Measurements from ENCODE around the gene ZFYVE26.
"Not testable (repeated sequence)": the region's sequence is repeated elsewhere in the genome, so short reads cannot be mapped to it uniquely, and the experiment has no call there.

Gene ZFYVE26

GRCh38 chr14:67820428-67820971 lies 4.1 kb upstream of the ZFYVE26 start:
- peak overlapping the region; percentile 95 for H3K4me3 ChIP-seq (ENCODE audit: low read depth, low read length)
- DNase-seq (ENCODE audit: low read depth) = peak; percentile 47
- TF ChIP-seq MAX (IDR thresholded peaks at IDR 0.05; ENCODE audit: low read depth, low read length) = peak; percentile 77
- peak; percentile 54; the same call in 1 of the 2 replicates for TF ChIP-seq MYC (IDR thresholded peaks at IDR 0.05; ENCODE audit: low read depth, low read length)
- no peak for TF ChIP-seq CTCF (IDR thresholded peaks at IDR 0.05; ENCODE audit: low read depth, low read length)

- peak within 1 kb of the TSS; percentile 95 for H3K4me3 ChIP-seq (ENCODE audit: low read depth, low read length)
- TF ChIP-seq MYC (IDR thresholded peaks at IDR 0.05; ENCODE audit: low read depth, low read length) = peak; percentile 34
- no peak for TF ChIP-seq CTCF (IDR thresholded peaks at IDR 0.05; ENCODE audit: low read depth, low read length)
- peak; percentile 46 for TF ChIP-seq POLR2A (IDR thresholded peaks at IDR 0.05; ENCODE audit: extremely low read depth, insufficient read length)
- peak; percentile 46 for TF ChIP-seq MAX (IDR thresholded peaks at IDR 0.05; ENCODE audit: low read depth, low read length)
- DNase-seq (ENCODE audit: low read depth) = peak; percentile 85
These were observed 3.4 kb upstream of the ZFYVE26 start, which contains the start of gene RAD51B for GRCh38 chr14:67819563-67820421. TSS of gene RAD51B (plus strand) at chr14:67819779.

GRCh38 chr14:67818476-67818875 lies 2.1 kb upstream of the ZFYVE26 start:
- DNase-seq (ENCODE audit: low read depth) = not testable (repeated sequence)

GRCh38 chr14:67817750-67818438 lies 1.5 kb upstream of the ZFYVE26 start:
- TF ChIP-seq POLR2A (IDR thresholded peaks at IDR 0.05; ENCODE audit: extremely low read depth, insufficient read length) (no peak), MAX (IDR thresholded peaks at IDR 0.05; ENCODE audit: low read depth, low read length) (no peak), MYC (IDR thresholded peaks at IDR 0.05; ENCODE audit: low read depth, low read length) (no peak), CTCF (IDR thresholded peaks at IDR 0.05; ENCODE audit: low read depth, low read length) (no peak)
- DNase-seq (ENCODE audit: low read depth) = peak; percentile 11
- no peak overlapping the region for H3K4me3 ChIP-seq (ENCODE audit: low read depth, low read length)

More at GRCh38 chr14:67818476-67818875, 2.1 kb upstream of the ZFYVE26 start:
- H3K4me3 ChIP-seq (ENCODE audit: low read depth, low read length) = not testable (repeated sequence)

- H3K4me3 ChIP-seq (ENCODE audit: low read depth, low read length) = peak overlapping the region; percentile 91
- TF ChIP-seq CTCF (IDR thresholded peaks at IDR 0.05; ENCODE audit: low read depth, low read length) (no peak), MYC (IDR thresholded peaks at IDR 0.05; ENCODE audit: low read depth, low read length) (no peak), POLR2A (IDR thresholded peaks at IDR 0.05; ENCODE audit: extremely low read depth, insufficient read length) (no peak), MAX (IDR thresholded peaks at IDR 0.05; ENCODE audit: low read depth, low read length) (no peak)
- DNase-seq (ENCODE audit: low read depth) = peak; percentile 30
These were observed 691 bp downstream of the ZFYVE26 start for GRCh38 chr14:67815573-67816225.
